GM23248 (cell line): ENCODE data around the gene PIK3R4. TPM values are rescaled to one million over a fixed set of nuclear protein-coding genes. Genes with fewer than 3 reads are reported as not detected.

Experiments
- DNase-seq: peaks from one replicate; pipeline ENCODE4 v3.0.0-alpha.2; 2015
- H2AFZ ChIP-seq: fragments of 200-600 bp; sonication (generic); 2 replicates; pipeline ENCODE4 v1.6.1; 2016; ENCODE audit warnings: antibody characterized with exemption
- H3F3A ChIP-seq: fragments of 200-600 bp; sonication (generic); 2 replicates; pipeline ENCODE4 v1.6.1; 2016; ENCODE audit warnings: mild to moderate bottlenecking, antibody characterized with exemption, mixed run types; ENCODE audit not compliant: insufficient read depth
- H3K27ac ChIP-seq: fragments of 200-600 bp; sonication (generic); 2 replicates; pipeline ENCODE4 v1.5.1; 2016; ENCODE audit warnings: mild to moderate bottlenecking
- H3K27me3 ChIP-seq: fragments of 200-600 bp; sonication (generic); replicated peaks from 2 replicates; pipeline ENCODE4 v1.6.1; 2016; ENCODE audit warnings: mild to moderate bottlenecking; ENCODE audit not compliant: insufficient read depth
- H3K36me3 ChIP-seq: fragments of 200-600 bp; sonication (generic); 2 replicates; pipeline ENCODE4 v1.6.1; 2016; ENCODE audit warnings: low read depth, mild to moderate bottlenecking
- H3K4me1 ChIP-seq: fragments of 200-600 bp; sonication (generic); 2 replicates; pipeline ENCODE4 v1.6.1; 2016; ENCODE audit warnings: mild to moderate bottlenecking; ENCODE audit not compliant: insufficient read depth
- H3K4me2 ChIP-seq: fragments of 200-600 bp; sonication (generic); one replicate; pipeline ENCODE4 v1.6.1; 2016; ENCODE audit warnings: mild to moderate bottlenecking; ENCODE audit not compliant: unreplicated experiment
- H3K4me3 ChIP-seq: fragments of 200-600 bp; sonication (generic); 2 replicates; pipeline ENCODE4 v1.5.1; 2016; ENCODE audit warnings: mild to moderate bottlenecking
- H3K79me2 ChIP-seq: fragments of 200-600 bp; sonication (generic); 2 replicates; pipeline ENCODE4 v1.6.1; 2016; ENCODE audit warnings: mild to moderate bottlenecking; ENCODE audit not compliant: insufficient read depth
- H3K9ac ChIP-seq: fragments of 200-600 bp; sonication (generic); 2 replicates; pipeline ENCODE4 v1.6.1; 2016; ENCODE audit warnings: mild to moderate bottlenecking
- H3K9me2 ChIP-seq: fragments of 200-600 bp; sonication (generic); 2 replicates; pipeline ENCODE4 v1.6.1; 2016; ENCODE audit warnings: mixed run types, mild to moderate bottlenecking, moderate library complexity; ENCODE audit not compliant: insufficient read depth
- H3K9me3 ChIP-seq: fragments of 200-600 bp; sonication (generic); one replicate; pipeline ENCODE4 v1.6.1; 2017; ENCODE audit warnings: low read depth
- H4K20me1 ChIP-seq: fragments of 200-600 bp; sonication (generic); 2 replicates; pipeline ENCODE4 v1.6.0; 2016; ENCODE audit not compliant: insufficient read depth
- EZH2 ChIP-seq: fragments of 200-600 bp; sonication (generic); IDR thresholded peaks from 2 replicates; pipeline ENCODE4 v1.6.1; 2018; ENCODE audit warnings: antibody characterized with exemption, mild to moderate bottlenecking; ENCODE audit not compliant: insufficient read depth, poor library complexity, severe bottlenecking
- EZH2phosphoT487 ChIP-seq: fragments of 200-600 bp; sonication (generic); IDR thresholded peaks from 2 replicates; pipeline ENCODE4 v1.6.1; 2018; ENCODE audit warnings: antibody characterized with exemption, moderate library complexity, mild to moderate bottlenecking, low read depth; ENCODE audit not compliant: insufficient read depth
- WGBS, 2 experiments: methylation state at CpG; one replicate each; pipeline ENCODE4 v1.1.6; 2015 to 2017; ENCODE audit warnings: low lambda C conversion rate in 2 of 2, low coverage in 1 of 2; ENCODE audit errors: missing lambda C conversion rate in 2 of 2; 5-methylcytosine and 5-hydroxymethylcytosine counted together
- in situ Hi-C: fragments of 300-500 bp; cut with MboI; formaldehyde crosslinking; loops from 2 replicates; pipeline ENCODE4 v1.15.0; 2020
- polyA plus RNA-seq: library from polyadenylated mRNA; unstranded; fragments of >200 nt; fragmentation: Nextera tagmentation; extraction: Ambion mirVana; gene quantifications from 2 replicates; pipeline ENCODE4 v1.2.1, GENCODE V29; 2016
- total RNA-seq: library from RNA; depleted of rRNA; stranded (reverse); fragments of >200 nt; shearing (Covaris generic); gene quantifications from 2 replicates; pipeline ENCODE4 v1.2.3, GENCODE V29; 2014

Gene PIK3R4
- total and polyA plus RNA-seq, 2 experiments from 2014 or later: 19.1 to 20.1 TPM

- TF ChIP-seq EZH2phosphoT487 (no peak), EZH2 (no peak)
- no peak overlapping the region for H3K27ac ChIP-seq
Measured at GRCh38 chr3:130715616-130716015, 31.0 kb downstream of the PIK3R4 start.

DNA sequence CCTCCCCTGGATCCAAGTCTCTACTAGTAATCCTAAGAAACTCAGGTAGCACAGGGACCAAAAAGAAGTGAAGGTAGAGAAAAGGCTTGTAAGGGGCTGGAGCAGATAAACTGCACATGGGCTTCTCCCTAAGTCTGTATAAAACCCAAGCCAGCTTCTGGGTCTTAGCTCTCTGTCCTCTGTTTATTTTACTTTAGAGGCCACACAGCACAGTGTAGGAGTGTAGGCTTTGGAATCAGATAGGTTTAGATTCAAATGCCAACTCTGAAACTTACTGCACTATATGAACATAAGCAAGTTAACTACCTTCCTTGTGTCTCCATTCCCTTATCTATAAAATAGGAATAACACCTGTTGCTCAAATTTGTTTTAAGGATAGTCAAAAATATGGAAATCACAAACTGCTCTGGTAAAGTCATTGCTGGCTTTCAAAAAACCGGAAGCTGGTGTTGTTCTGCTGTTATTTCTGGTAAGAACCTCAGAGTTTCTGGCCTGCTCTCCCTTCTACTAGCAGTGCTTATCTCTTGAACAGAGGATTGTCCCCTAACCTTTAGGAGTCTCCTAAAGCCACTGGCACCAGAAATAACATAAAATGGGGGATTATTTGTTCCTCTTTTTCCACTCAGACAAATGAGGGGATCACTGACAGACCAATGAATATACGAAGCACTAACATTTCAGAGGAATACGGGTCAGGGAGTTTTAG lies 33.8 kb downstream of the PIK3R4 start:
- in situ Hi-C loops: no loop called here
- 92 to 97% methylated on average over 3 of the region's 3 CpGs for WGBS, 2 experiments
- TF ChIP-seq EZH2 (no peak), EZH2phosphoT487 (no peak)
- Histone ChIP-seq H3K27ac (no peak overlapping the region), H3K36me3 (peaks cover 18% of the 10 kb centered on the region; the same call in 1 of the 2 replicates), H3K4me1 (peaks cover 21% of the 10 kb centered on the region), H3K9ac (no peak overlapping the region), H2AFZ (no peak overlapping the region), H3K4me2 (no peak overlapping the region), H3K4me3 (no peak overlapping the region), H3K27me3 (no peaks in the 10 kb centered on the region), H3K9me3 (no peaks in the 10 kb centered on the region), H3F3A (0 out of 2 replicates have a peak, but pooled peaks cover 6% of the 10 kb centered on the region), H3K9me2 (no peaks in the 10 kb centered on the region), H4K20me1 (no peaks in the 10 kb centered on the region), H3K79me2 (no peaks in the 10 kb centered on the region)
- DNase-seq: no peak

More at GRCh38 chr3:130715616-130716015, 31.0 kb downstream of the PIK3R4 start:
- Histone ChIP-seq H4K20me1 (no peaks in the 10 kb centered on the region; the same call in 1 of the 2 replicates), H2AFZ (no peak overlapping the region), H3K9me3 (no peaks in the 10 kb centered on the region), H3K4me1 (no peaks in the 10 kb centered on the region), H3F3A (no peaks in the 10 kb centered on the region), H3K27me3 (no peaks in the 10 kb centered on the region), H3K4me2 (no peak overlapping the region), H3K9ac (no peak overlapping the region), H3K4me3 (no peak overlapping the region), H3K36me3 (peaks cover 18% of the 10 kb centered on the region; the same call in 1 of the 2 replicates), H3K79me2 (no peaks in the 10 kb centered on the region), H3K9me2 (no peaks in the 10 kb centered on the region)
- WGBS, 2 experiments: 3 to 9% methylated on average over 1 of the region's 1 CpG
- DNase-seq: no peak
- in situ Hi-C loops: no loop called here

GRCh38 chr3:130711565-130712324 lies 34.9 kb downstream of the PIK3R4 start:
- no peak overlapping the region for H3K4me3 ChIP-seq
- no peak overlapping the region for H3K9ac ChIP-seq
- TF ChIP-seq EZH2phosphoT487: no peak
- no peak for TF ChIP-seq EZH2
- H3K4me2 ChIP-seq: no peak overlapping the region
- H3K27ac ChIP-seq: no peak overlapping the region
- WGBS, 2 experiments: 74 to 76% methylated on average over 4 of the region's 4 CpGs
- peaks cover 18% of the 10 kb centered on the region; the same call in 1 of the 2 replicates for H3K36me3 ChIP-seq
- no peak for DNase-seq
- H4K20me1 ChIP-seq: no peaks in the 10 kb centered on the region
- no peaks in the 10 kb centered on the region for H3K27me3 ChIP-seq
- no peaks in the 10 kb centered on the region for H3K79me2 ChIP-seq
- H3K9me2 ChIP-seq: no peaks in the 10 kb centered on the region
- no peak overlapping the region for H2AFZ ChIP-seq
- in situ Hi-C loops: no loop called here
- H3F3A ChIP-seq: 0 out of 2 replicates have a peak, but pooled peaks cover 6% of the 10 kb centered on the region
- peaks cover 21% of the 10 kb centered on the region for H3K4me1 ChIP-seq
- H3K9me3 ChIP-seq: no peaks in the 10 kb centered on the region

- peak; percentile 27 for DNase-seq
Measured at GRCh38 chr3:130709671-130710070, 37.0 kb downstream of the PIK3R4 start.

More at GRCh38 chr3:130709671-130710070, 37.0 kb downstream of the PIK3R4 start:
- no peak overlapping the region for H3K27ac ChIP-seq
- H3F3A ChIP-seq: 0 out of 2 replicates have a peak, but pooled peaks cover 6% of the 10 kb centered on the region
- H3K4me3 ChIP-seq: no peak overlapping the region
- peaks cover 24% of the 10 kb centered on the region; the same call in 1 of the 2 replicates for H3K36me3 ChIP-seq
- no peaks in the 10 kb centered on the region for H3K9me3 ChIP-seq
- H3K4me1 ChIP-seq: peaks cover 21% of the 10 kb centered on the region
- no peaks in the 10 kb centered on the region for H4K20me1 ChIP-seq
- H3K79me2 ChIP-seq: no peaks in the 10 kb centered on the region
- no peak overlapping the region for H3K9ac ChIP-seq
- in situ Hi-C loops: no loop called here
- WGBS, 2 experiments: 56 to 91% methylated on average over 1 of the region's 1 CpG
- H3K9me2 ChIP-seq: no peaks in the 10 kb centered on the region
- H3K27me3 ChIP-seq: no peaks in the 10 kb centered on the region
- no peak overlapping the region for H2AFZ ChIP-seq
- no peak overlapping the region for H3K4me2 ChIP-seq
- TF ChIP-seq EZH2: no peak
- no peak for TF ChIP-seq EZH2phosphoT487
